ENCODE data around the gene AMOTL1. TPM values are rescaled to one million over a fixed set of nuclear protein-coding genes. Genes with fewer than 3 reads are reported as not detected.
A peak's percentile ranks its signal among the peaks of the same experiment; 100 is the strongest.

Gene AMOTL1
- total RNA-seq, 1 donor from 2014 or later = 45.8 TPM

- H3K4me3 Mint-ChIP-seq (ENCODE audit: low read depth) = no peak overlapping the region
These were observed 58.3 kb downstream of the AMOTL1 start for GRCh38 chr11:94826415-94826814.

GRCh38 chr11:94828088-94828487 lies 59.9 kb downstream of the AMOTL1 start:
- TF ChIP-seq CTCF (IDR thresholded peaks at IDR 0.05; ENCODE audit: unreplicated experiment) = no peak
- peak overlapping the region; percentile 87 for H3K27ac Mint-ChIP-seq
- H3K9me3 Mint-ChIP-seq (ENCODE audit: low read depth) = peaks cover 3% of the 10 kb centered on the region
- no peak overlapping the region for H3K4me3 Mint-ChIP-seq (ENCODE audit: low read depth)
- DNase-seq (ENCODE audit: low spot score, unreplicated experiment) = no peak
- H3K27me3 Mint-ChIP-seq = no peaks in the 10 kb centered on the region
- peaks cover 52% of the 10 kb centered on the region for H3K36me3 Mint-ChIP-seq (ENCODE audit: insufficient read depth)
- H3K4me1 Mint-ChIP-seq (ENCODE audit: low read depth) = peaks cover 32% of the 10 kb centered on the region

More at GRCh38 chr11:94826415-94826814, 58.3 kb downstream of the AMOTL1 start:
- no peak for TF ChIP-seq CTCF (IDR thresholded peaks at IDR 0.05; ENCODE audit: unreplicated experiment)
- Mint-ChIP-seq H3K4me1 (ENCODE audit: low read depth) (peaks cover 19% of the 10 kb centered on the region), H3K9me3 (ENCODE audit: low read depth) (peaks cover 3% of the 10 kb centered on the region), H3K27me3 (no peaks in the 10 kb centered on the region), H3K27ac (peak overlapping the region; percentile 79), H3K36me3 (ENCODE audit: insufficient read depth) (peaks cover 59% of the 10 kb centered on the region)
- DNase-seq (ENCODE audit: low spot score, unreplicated experiment) = no peak

- H3K36me3 Mint-ChIP-seq (ENCODE audit: insufficient read depth) = peaks cover 41% of the 10 kb centered on the region
- DNase-seq (ENCODE audit: low spot score, unreplicated experiment) = no peak
- peak overlapping the region; percentile 1 for H3K4me3 Mint-ChIP-seq (ENCODE audit: low read depth)
- peak overlapping the region; percentile 90 for H3K27ac Mint-ChIP-seq
- H3K9me3 Mint-ChIP-seq (ENCODE audit: low read depth) = peaks cover 3% of the 10 kb centered on the region
- TF ChIP-seq CTCF (IDR thresholded peaks at IDR 0.05; ENCODE audit: unreplicated experiment) = no peak
- peaks cover 43% of the 10 kb centered on the region for H3K4me1 Mint-ChIP-seq (ENCODE audit: low read depth)
- no peaks in the 10 kb centered on the region for H3K27me3 Mint-ChIP-seq
These were observed 62.8 kb downstream of the AMOTL1 start for GRCh38 chr11:94830722-94831510.

- H3K27ac Mint-ChIP-seq = peak overlapping the region; percentile 90
- peaks cover 34% of the 10 kb centered on the region for H3K36me3 Mint-ChIP-seq (ENCODE audit: insufficient read depth)
These were observed 63.4 kb downstream of the AMOTL1 start for GRCh38 chr11:94831529-94831928.

More at GRCh38 chr11:94831529-94831928, 63.4 kb downstream of the AMOTL1 start:
- Mint-ChIP-seq H3K4me3 (ENCODE audit: low read depth) (peak overlapping the region; percentile 19), H3K9me3 (ENCODE audit: low read depth) (no peaks in the 10 kb centered on the region), H3K27me3 (no peaks in the 10 kb centered on the region), H3K4me1 (ENCODE audit: low read depth) (peaks cover 41% of the 10 kb centered on the region)
- DNase-seq (ENCODE audit: low spot score, unreplicated experiment) = no peak
- TF ChIP-seq CTCF (IDR thresholded peaks at IDR 0.05; ENCODE audit: unreplicated experiment) = no peak
